Right lobe of liver (tissue), 6 donors: ENCODE results near the gene FLRT1. TPM values are rescaled to one million over a fixed set of nuclear protein-coding genes. Genes with fewer than 3 reads are reported as not detected.

Experiments
- ATAC-seq, 4 donors: fragments of 200-7000 bp; cut with Tn5 transposase; one replicate each; pipeline ENCODE4 v1.9.1; 2020; ENCODE audit warnings: mild to moderate bottlenecking in 4 of 4, moderate library complexity in 4 of 4
- DNase-seq, 3 donors: peaks; one replicate each; pipeline ENCODE4 v3.0.0-alpha.2; 2020
- H3K27ac ChIP-seq, 3 donors: fragments of 200-600 bp; one replicate each; pipeline ENCODE4 v1.8.0; 2022
- H3K27me3 ChIP-seq, 2 donors: fragments of 200-600 bp; one replicate each; pipeline ENCODE4 v1.8.0; 2022
- H3K36me3 ChIP-seq, 4 donors: fragments of 200-600 bp; sonication (generic) in 1 of 4; one replicate each; pipeline versions ENCODE4 v1.5.1 to v1.8.0; 2017 to 2022; ENCODE audit warnings: control low read depth in 1 of 4
- H3K4me1 ChIP-seq, 4 donors: fragments of 200-600 bp; sonication (generic) in 1 of 4; one replicate each; pipeline versions ENCODE4 v1.5.1 to v1.8.0; 2017 to 2022; ENCODE audit warnings: control low read depth in 1 of 4
- H3K4me3 ChIP-seq, 3 donors: fragments of 200-600 bp; one replicate each; pipeline ENCODE4 v1.8.0; 2022
- H3K9me3 ChIP-seq, 4 donors: fragments of 200-600 bp; sonication (generic) in 1 of 4; one replicate each; pipeline versions ENCODE4 v1.5.1 to v1.8.0; 2017 to 2022; ENCODE audit warnings: control low read depth in 1 of 4
- CTCF ChIP-seq, 4 donors: fragments of 200-600 bp in 3 of 4; fragments of 450-650 bp in 1 of 4; IDR thresholded peaks; one replicate each; pipeline versions ENCODE4 v1.5.1 to v1.8.0; 2016 to 2022; ENCODE audit warnings: antibody characterized with exemption in 4 of 4, mild to moderate bottlenecking in 2 of 4
- POLR2A ChIP-seq: fragments of 450-650 bp; IDR thresholded peaks from one replicate; pipeline ENCODE4 v1.6.1; 2017; ENCODE audit warnings: antibody characterized with exemption, mild to moderate bottlenecking
- WGBS: methylation state at CpG from one replicate; pipeline ENCODE4 v1.1.6; 2018; ENCODE audit warnings: low coverage, low lambda C conversion rate; ENCODE audit not compliant: insufficient coverage; ENCODE audit errors: missing lambda C conversion rate; 5-methylcytosine and 5-hydroxymethylcytosine counted together
- intact Hi-C, 2 donors: fragments of 100-400 bp; cut with DNase I; formaldehyde crosslinking; loops; one replicate each; pipeline versions ENCODE4 v1.11.2 to v1.14.1; 2022
- total RNA-seq, 6 experiments: library from RNA; depleted of rRNA in 2 of 6; stranded (reverse); fragments of >200 nt in 2 of 6; fragmentation: NEBNext Ultra II Directional in 3 of 6; extraction: Animal tissue kit (Norgen Biotek cat#: 25700) in 3 of 6; gene quantifications; one replicate each; pipeline versions ENCODE4 v1.1.0 to v1.2.4, GENCODE V29; 2016 to 2023
- donor health status: DM: no; HTN: yes; CAD: no.
- donor health status: DM: no; HTN: no; CAD: no.
- donor health status: DM: no; HTN: no; CAD: no.
- donor health status: DM: no; HTN: yes; CAD: no.
- donor health status: DM: no; HTN: yes; CAD: no.

FLRT1 gene
- total RNA-seq, 6 experiments from 2014 or later = 0.12 TPM; not detected in 5

GRCh38 chr11:64068705-64069400 lies 33.1 kb downstream of the FLRT1 start:
- TF ChIP-seq POLR2A (no peak), CTCF (IDR thresholded peaks at IDR 0.05) (no peak)
- ATAC-seq = no peak
- 74% methylated on average over 5 of the region's 20 CpGs for WGBS
- no peaks in the 10 kb centered on the region for H3K36me3 ChIP-seq
- H3K27me3 ChIP-seq = no peaks in the 10 kb centered on the region
- intact Hi-C loops = no loop called here
- H3K4me3 ChIP-seq = no peak overlapping the region
- H3K4me1 ChIP-seq = no peaks in the 10 kb centered on the region
- DNase-seq = no peak
- H3K9me3 ChIP-seq = no peaks in the 10 kb centered on the region
- no peak overlapping the region for H3K27ac ChIP-seq

- H3K4me3 ChIP-seq = no peak overlapping the region
- WGBS = 94% methylated on average over 9 of the region's 23 CpGs
- no peak for TF ChIP-seq CTCF (IDR thresholded peaks at IDR 0.05)
- TF ChIP-seq POLR2A = no peak
- ATAC-seq (no peak), DNase-seq (no peak)
- H3K4me1 ChIP-seq = no peaks in the 10 kb centered on the region
- H3K36me3 ChIP-seq = no peaks in the 10 kb centered on the region
- intact Hi-C loops = no loop called here
- no peaks in the 10 kb centered on the region for H3K9me3 ChIP-seq
- H3K27ac ChIP-seq = no peak overlapping the region
- H3K27me3 ChIP-seq = no peaks in the 10 kb centered on the region
These were observed 33.9 kb downstream of the FLRT1 start for GRCh38 chr11:64069401-64070313.

GRCh38 chr11:64070314-64070681 lies 34.6 kb downstream of the FLRT1 start:
- H3K27ac ChIP-seq = no peak overlapping the region
- DNase-seq = no peak
- WGBS = 75% methylated on average over 5 of the region's 12 CpGs
- H3K9me3 ChIP-seq = no peaks in the 10 kb centered on the region
- H3K36me3 ChIP-seq = no peaks in the 10 kb centered on the region
- H3K4me1 ChIP-seq = no peaks in the 10 kb centered on the region
- TF ChIP-seq CTCF (IDR thresholded peaks at IDR 0.05) (no peak), POLR2A (no peak)
- H3K27me3 ChIP-seq = no peaks in the 10 kb centered on the region
- intact Hi-C loops = no loop called here
- ATAC-seq = no peak
- no peak overlapping the region for H3K4me3 ChIP-seq

- Histone ChIP-seq H3K27me3 (no peaks in the 10 kb centered on the region), H3K27ac (no peak overlapping the region), H3K36me3 (no peaks in the 10 kb centered on the region), H3K9me3 (no peaks in the 10 kb centered on the region), H3K4me1 (no peaks in the 10 kb centered on the region), H3K4me3 (no peak overlapping the region)
- ATAC-seq = no peak
- intact Hi-C loops = no loop called here
- TF ChIP-seq CTCF (IDR thresholded peaks at IDR 0.05) (no peak), POLR2A (no peak)
- no peak for DNase-seq
- WGBS = no CpG with 5 or more reads among the region's 20 CpGs
These were observed 36.1 kb downstream of the FLRT1 start for GRCh38 chr11:64071849-64072248.
